Ramos (cell line): ENCODE results near the gene CDX2.

ENCODE experiments used
- in situ Hi-C: fragments of 300-500 bp; cut with MboI; formaldehyde crosslinking; loops from one replicate; pipeline ENCODE4 v1.14.3; 2022; ENCODE audit warnings: low sequenced_read_pairs; ENCODE audit not compliant: unreplicated experiment

CDX2 gene

GRCh38 chr13:27942972-27943371, 26.1 kb downstream of the CDX2 start:
- in situ Hi-C loops: no loop called here

GRCh38 chr13:27933580-27934328, 35.4 kb downstream of the CDX2 start:
- in situ Hi-C loops: no loop called here

- in situ Hi-C loops: no loop called here
Observed at GRCh38 chr13:27933118-27933517, 36.0 kb downstream of the CDX2 start.

- in situ Hi-C loops: no loop called here
Observed at GRCh38 chr13:27929868-27930267, 39.2 kb downstream of the CDX2 start.

- in situ Hi-C loops: no loop called here
Observed at GRCh38 chr13:27928805-27929753, 40.0 kb downstream of the CDX2 start.

GRCh38 chr13:27928353-27928804, 40.7 kb downstream of the CDX2 start:
- in situ Hi-C loops: no loop called here

GRCh38 chr13:27927444-27928352, 41.4 kb downstream of the CDX2 start:
- in situ Hi-C loops: no loop called here

- in situ Hi-C loops: no loop called here
Observed at GRCh38 chr13:27926644-27927434, 42.3 kb downstream of the CDX2 start.

GRCh38 chr13:27925220-27925991, 43.7 kb downstream of the CDX2 start:
- in situ Hi-C loops: no loop called here

GRCh38 chr13:27924529-27925141, 44.5 kb downstream of the CDX2 start:
- in situ Hi-C loops: no loop called here

GRCh38 chr13:27923794-27924528, 45.2 kb downstream of the CDX2 start:
- in situ Hi-C loops: no loop called here

- in situ Hi-C loops: no loop called here
Observed at GRCh38 chr13:27922883-27923612, 46.1 kb downstream of the CDX2 start.

- in situ Hi-C loops: no loop called here
Observed at GRCh38 chr13:27921961-27922882, 46.9 kb downstream of the CDX2 start.

- in situ Hi-C loops: no loop called here
Observed at GRCh38 chr13:27921421-27921960, 47.6 kb downstream of the CDX2 start.

- in situ Hi-C loops: no loop called here
Observed at GRCh38 chr13:27920677-27921420, 48.3 kb downstream of the CDX2 start.
